Activated naive CD8-positive, alpha-beta T cell treated with anti-CD3 and anti-CD28 coated beads, Interleukin-2, amount 10 ng/mL, durations not matched to agents 7 days and 5 days (primary cell): ENCODE data around the gene VIM. TPM values are rescaled to one million over a fixed set of nuclear protein-coding genes. Genes with fewer than 3 reads are reported as not detected.

Experiments used
- ATAC-seq: fragments of 150-1000 bp; cut with Tn5 transposase; one replicate; pipeline ENCODE4 v1.10.0; 2021; ENCODE audit warnings: low read depth, moderate library complexity
- POLR2A ChIA-PET: fragments of 350-600 bp; sonication (Branson Sonifier 250); formaldehyde crosslinking; loops from one replicate; lab custom pipeline; 2021; ENCODE audit warnings: antibody characterized with exemption; lab: Charles Lee
- DNase-seq: peaks from one replicate; pipeline ENCODE4 v3.0.0; 2021
- H3K27ac Mint-ChIP-seq: one replicate; pipeline ENCODE4 v1.8.0; 2022; ENCODE audit warnings: mild to moderate bottlenecking, mixed read lengths
- H3K27me3 Mint-ChIP-seq: one replicate; pipeline ENCODE4 v1.8.0; 2022; ENCODE audit warnings: mild to moderate bottlenecking, moderate library complexity, mixed read lengths
- H3K36me3 Mint-ChIP-seq: one replicate; pipeline ENCODE4 v1.8.0; 2021; ENCODE audit warnings: mild to moderate bottlenecking, mixed read lengths
- H3K4me1 Mint-ChIP-seq: one replicate; pipeline ENCODE4 v1.8.0; 2021; ENCODE audit warnings: mixed read lengths
- H3K4me3 Mint-ChIP-seq: one replicate; pipeline ENCODE4 v1.8.0; 2022; ENCODE audit warnings: mild to moderate bottlenecking, moderate library complexity, mixed read lengths
- H3K9me3 Mint-ChIP-seq: one replicate; pipeline ENCODE4 v1.8.0; 2021; ENCODE audit warnings: mixed read lengths
- total RNA-seq, 2 experiments: library from RNA; stranded (reverse); gene quantifications; one replicate each; pipeline ENCODE4 v1.2.3, GENCODE V29; 2021

The VIM gene
- total RNA-seq, 2 experiments from 2014 or later = 1,681 to 1,738 TPM

GRCh38 chr10:17200001-17200911 is 27.8 kb upstream of the VIM start:
- H3K36me3 Mint-ChIP-seq = peaks cover 5% of the 10 kb centered on the region
- POLR2A ChIA-PET = interaction anchor here (0.8 to 11.1 kb wide), 13 partner anchors 11 to 383 kb away, joined by 3 to 337 read pairs (median 7); partner anchors contain the start of genes RSU1 and VIM
- DNase-seq = no peak
- H3K27me3 Mint-ChIP-seq = no peaks in the 10 kb centered on the region
- peak overlapping the region; percentile 84 for H3K27ac Mint-ChIP-seq
- H3K4me3 Mint-ChIP-seq = peak overlapping the region; percentile 91
- ATAC-seq = no peak
- H3K9me3 Mint-ChIP-seq = peaks cover under 1% of the 10 kb centered on the region
- H3K4me1 Mint-ChIP-seq = peaks cover 36% of the 10 kb centered on the region

- H3K4me3 Mint-ChIP-seq = peak within 1 kb of the TSS; percentile 91
- H3K27me3 Mint-ChIP-seq = no peaks in the 10 kb centered on the region
- H3K36me3 Mint-ChIP-seq = peaks cover 2% of the 10 kb centered on the region
- POLR2A ChIA-PET = interaction anchor here (0.8 to 11.1 kb wide), 18 partner anchors 10 to 384 kb away, joined by 3 to 337 read pairs (median 6); partner anchors contain the start of genes RSU1 and VIM
- peaks cover 44% of the 10 kb centered on the region for H3K4me1 Mint-ChIP-seq
- peak within 1 kb of the TSS; percentile 84 for H3K27ac Mint-ChIP-seq
- no peaks in the 10 kb centered on the region for H3K9me3 Mint-ChIP-seq
- DNase-seq = peak; percentile 86
- ATAC-seq = peak; percentile 93
Measured at GRCh38 chr10:17200912-17201793, 26.9 kb upstream of the VIM start, which contains the start of gene TRDMT1. Gene TRDMT1, minus strand, starts transcription at chr10:17201672. Its CDS starts 38 bp downstream, at chr10:17201634.

DNA sequence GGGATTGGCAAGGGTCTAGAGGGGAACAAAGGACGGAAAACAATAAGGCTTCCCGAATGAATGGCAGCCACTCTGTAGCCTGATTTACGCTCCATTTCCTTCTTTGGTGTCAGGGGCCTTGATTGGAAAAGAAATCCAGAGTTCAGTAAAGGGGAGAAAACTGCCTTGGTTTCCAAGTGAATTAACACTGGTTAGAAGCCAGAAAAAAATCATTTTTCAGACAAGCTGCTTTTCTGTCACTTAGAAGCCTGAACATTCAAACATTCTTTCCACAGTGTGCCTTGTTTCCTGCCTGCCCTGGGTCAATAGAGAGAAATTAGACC is 26.3 kb upstream of the VIM start:
- H3K27me3 Mint-ChIP-seq = no peaks in the 10 kb centered on the region
- POLR2A ChIA-PET = interaction anchor here (0.9 to 11.1 kb wide), 13 partner anchors 10 to 384 kb away, joined by 3 to 337 read pairs (median 6); partner anchors contain the start of genes RSU1 and VIM
- H3K36me3 Mint-ChIP-seq = no peaks in the 10 kb centered on the region
- ATAC-seq (no peak), DNase-seq (no peak)
- peak overlapping the region; percentile 91 for H3K4me3 Mint-ChIP-seq
- H3K9me3 Mint-ChIP-seq = no peaks in the 10 kb centered on the region
- H3K4me1 Mint-ChIP-seq = peaks cover 45% of the 10 kb centered on the region
- peak overlapping the region; percentile 84 for H3K27ac Mint-ChIP-seq

GRCh38 chr10:17202506-17202905 is 25.5 kb upstream of the VIM start:
- no peaks in the 10 kb centered on the region for H3K9me3 Mint-ChIP-seq
- DNase-seq (no peak), ATAC-seq (no peak)
- no peak overlapping the region for H3K27ac Mint-ChIP-seq
- no peak overlapping the region for H3K4me3 Mint-ChIP-seq
- POLR2A ChIA-PET = interaction anchor here (0.8 to 11.1 kb wide), 3 partner anchors 13 to 311 kb away, joined by 3 to 337 read pairs (median 14); partner anchors contain the start of gene VIM
- no peaks in the 10 kb centered on the region for H3K36me3 Mint-ChIP-seq
- H3K27me3 Mint-ChIP-seq = no peaks in the 10 kb centered on the region
- H3K4me1 Mint-ChIP-seq = peaks cover 51% of the 10 kb centered on the region

DNA sequence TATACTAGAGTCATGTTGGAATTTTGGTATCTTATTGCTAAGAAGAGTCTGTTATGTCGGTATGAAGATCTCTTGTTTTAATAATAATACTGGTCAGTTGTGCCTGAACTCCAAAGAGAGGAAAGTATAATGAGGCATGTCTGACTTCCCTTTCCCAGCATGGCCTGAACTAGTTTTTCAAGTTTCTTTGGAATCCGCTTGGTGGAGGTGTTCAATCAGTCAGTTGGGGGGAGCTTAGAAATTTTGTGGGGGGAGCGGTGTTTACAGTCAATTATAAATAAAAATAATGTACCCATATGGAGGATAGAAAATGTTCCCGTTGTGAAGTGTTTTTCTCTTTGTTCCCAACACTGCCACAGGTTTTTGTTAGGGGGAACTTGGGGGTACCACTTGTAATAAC is 25.0 kb upstream of the VIM start:
- H3K4me1 Mint-ChIP-seq = peaks cover 51% of the 10 kb centered on the region
- POLR2A ChIA-PET = interaction anchor here (0.6 to 11.1 kb wide), 4 partner anchors 12 to 312 kb away, joined by 3 to 337 read pairs (median 8); partner anchors contain the start of gene VIM
- no peaks in the 10 kb centered on the region for H3K36me3 Mint-ChIP-seq
- H3K4me3 Mint-ChIP-seq = no peak overlapping the region
- H3K27ac Mint-ChIP-seq = no peak overlapping the region
- H3K27me3 Mint-ChIP-seq = no peaks in the 10 kb centered on the region
- no peak for ATAC-seq
- H3K9me3 Mint-ChIP-seq = no peaks in the 10 kb centered on the region
- no peak for DNase-seq

DNA sequence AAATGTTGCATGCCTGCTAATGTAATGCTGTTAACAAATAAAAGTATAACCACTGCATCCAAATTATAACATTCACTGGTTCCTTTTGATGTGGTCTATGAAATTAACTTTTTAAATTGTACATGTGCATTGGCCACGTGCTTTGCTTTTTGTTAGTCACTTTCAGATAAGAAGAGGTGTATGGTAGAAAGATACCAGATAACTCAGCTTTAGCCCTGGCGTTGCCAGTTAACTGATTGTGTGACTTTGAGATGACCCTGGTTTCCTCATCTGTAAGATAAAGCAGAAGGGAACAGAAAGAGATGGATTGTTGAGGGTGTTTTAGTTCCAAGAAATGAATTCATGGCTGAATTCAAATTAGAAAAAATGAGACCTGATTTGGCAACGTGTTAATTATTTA is 24.6 kb upstream of the VIM start:
- DNase-seq = no peak
- H3K9me3 Mint-ChIP-seq = no peaks in the 10 kb centered on the region
- POLR2A ChIA-PET = interaction anchor here (0.6 to 11.1 kb wide), 2 partner anchors 13 to 25 kb away, joined by 3 to 337 read pairs; partner anchors contain the start of gene VIM
- peaks cover 52% of the 10 kb centered on the region for H3K4me1 Mint-ChIP-seq
- H3K27ac Mint-ChIP-seq = no peak overlapping the region
- ATAC-seq = no peak
- H3K4me3 Mint-ChIP-seq = no peak overlapping the region
- H3K36me3 Mint-ChIP-seq = no peaks in the 10 kb centered on the region
- no peaks in the 10 kb centered on the region for H3K27me3 Mint-ChIP-seq

DNA sequence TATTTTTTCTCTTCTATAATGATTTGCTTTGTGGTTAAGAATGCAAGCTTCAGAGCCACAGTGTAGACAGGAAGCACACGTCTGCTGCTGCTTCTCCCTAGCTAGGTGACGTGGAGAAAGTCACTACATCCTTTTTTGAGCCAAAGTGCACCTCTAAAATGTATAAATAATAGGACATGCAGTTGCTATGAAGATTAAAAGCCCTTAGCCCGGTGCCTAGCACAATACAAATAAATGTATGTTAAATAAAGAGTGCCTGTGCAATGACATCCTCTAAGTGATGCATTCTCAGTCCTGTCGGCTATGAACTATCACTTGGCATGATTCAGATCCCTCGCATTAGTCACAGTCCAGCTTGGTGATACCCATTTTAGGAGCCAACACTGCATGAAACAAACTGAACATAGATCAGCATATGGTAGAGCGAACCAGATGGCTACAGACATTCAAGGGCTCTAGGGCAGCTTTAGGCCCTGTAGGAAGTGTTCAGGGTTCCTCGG is 21.8 kb upstream of the VIM start:
- H3K36me3 Mint-ChIP-seq = no peaks in the 10 kb centered on the region
- peaks cover 47% of the 10 kb centered on the region for H3K4me1 Mint-ChIP-seq
- ATAC-seq (peak; percentile 70), DNase-seq (no peak)
- no peaks in the 10 kb centered on the region for H3K27me3 Mint-ChIP-seq
- H3K9me3 Mint-ChIP-seq = no peaks in the 10 kb centered on the region
- POLR2A ChIA-PET = interaction anchor here (0.7 to 11.1 kb wide), 8 partner anchors 10 to 389 kb away, joined by 3 to 337 read pairs (median 6); partner anchors contain the start of genes RSU1 and VIM
- peak overlapping the region; percentile 94 for H3K27ac Mint-ChIP-seq
- peak overlapping the region; percentile 68 for H3K4me3 Mint-ChIP-seq

DNA sequence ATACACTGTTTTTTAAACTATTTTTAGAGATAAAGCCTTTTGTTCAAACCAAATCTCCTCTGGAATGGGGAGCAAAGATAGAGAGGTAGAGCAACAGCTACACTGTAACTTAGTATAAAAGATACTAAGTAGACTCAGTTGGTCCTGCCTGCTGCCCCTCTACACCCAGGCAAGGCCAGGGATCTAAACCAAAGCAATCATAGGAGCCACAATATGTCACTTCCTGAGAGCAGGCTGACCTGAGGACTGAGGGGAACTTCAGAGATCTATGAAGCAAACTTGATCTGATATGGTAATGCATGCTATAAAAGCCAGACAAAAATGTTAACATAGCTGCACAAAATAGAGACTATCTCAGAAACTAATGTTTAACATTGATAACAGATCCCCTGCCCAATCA is 19.6 kb upstream of the VIM start:
- ATAC-seq (no peak), DNase-seq (no peak)
- Mint-ChIP-seq H3K27me3 (no peaks in the 10 kb centered on the region), H3K27ac (peak overlapping the region; percentile 66), H3K4me3 (peak overlapping the region; percentile 41), H3K4me1 (peaks cover 48% of the 10 kb centered on the region), H3K36me3 (peaks cover 5% of the 10 kb centered on the region), H3K9me3 (no peaks in the 10 kb centered on the region)
- POLR2A ChIA-PET = interaction anchor here (11.1 kb wide), 1 partner anchor 20 kb away, joined by 337 read pairs; the partner anchor contains the start of gene VIM

- no peak overlapping the region for H3K27ac Mint-ChIP-seq
Measured at GRCh38 chr10:17209302-17209701, 18.7 kb upstream of the VIM start.

GRCh38 chr10:17209881-17210280 is 18.2 kb upstream of the VIM start:
- POLR2A ChIA-PET = interaction anchor here (5.1 kb wide), 1 partner anchor 19 kb away, joined by 50 read pairs; the partner anchor contains the start of gene VIM

More at GRCh38 chr10:17209302-17209701, 18.7 kb upstream of the VIM start:
- Mint-ChIP-seq H3K4me3 (no peak overlapping the region), H3K4me1 (peaks cover 45% of the 10 kb centered on the region), H3K36me3 (peaks cover 5% of the 10 kb centered on the region), H3K27me3 (no peaks in the 10 kb centered on the region), H3K9me3 (no peaks in the 10 kb centered on the region)
- DNase-seq = no peak
- ATAC-seq = no peak
- POLR2A ChIA-PET = interaction anchor here (5.1 to 11.1 kb wide), 2 partner anchors 19 kb away, joined by 50 to 337 read pairs; partner anchors contain the start of gene VIM

DNA sequence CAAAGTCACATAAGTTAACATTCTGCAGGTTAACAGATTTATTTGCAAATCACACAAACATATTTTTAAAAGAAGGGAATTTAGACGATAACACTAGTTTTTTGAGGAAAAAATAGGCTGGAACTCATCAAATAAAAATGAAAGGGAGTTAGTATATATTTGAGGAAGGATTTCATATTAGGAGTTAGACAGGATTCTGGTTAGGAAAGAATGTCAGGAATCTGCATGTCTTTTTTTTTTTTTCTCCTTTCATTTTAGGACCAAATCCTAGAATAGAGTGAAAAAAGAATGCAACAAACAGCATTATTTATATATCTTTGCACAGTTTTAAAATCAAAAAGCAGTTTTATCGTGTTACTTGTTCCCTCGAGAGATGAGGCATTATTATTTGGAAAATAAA is 17.7 kb upstream of the VIM start:
- no peak for ATAC-seq
- Mint-ChIP-seq H3K27ac (no peak overlapping the region), H3K4me1 (peaks cover 46% of the 10 kb centered on the region), H3K9me3 (no peaks in the 10 kb centered on the region), H3K36me3 (peaks cover 10% of the 10 kb centered on the region), H3K4me3 (no peak overlapping the region), H3K27me3 (no peaks in the 10 kb centered on the region)
- POLR2A ChIA-PET = interaction anchor here (1.5 to 5.1 kb wide), 2 partner anchors 9 to 18 kb away, joined by 4 to 50 read pairs; partner anchors contain the start of genes TRDMT1 and VIM
- no peak for DNase-seq

More at GRCh38 chr10:17209881-17210280, 18.2 kb upstream of the VIM start:
- ATAC-seq = no peak
- Mint-ChIP-seq H3K4me1 (peaks cover 46% of the 10 kb centered on the region), H3K4me3 (no peak overlapping the region), H3K9me3 (no peaks in the 10 kb centered on the region), H3K27ac (no peak overlapping the region), H3K27me3 (no peaks in the 10 kb centered on the region), H3K36me3 (peaks cover 7% of the 10 kb centered on the region)
- no peak for DNase-seq

DNA sequence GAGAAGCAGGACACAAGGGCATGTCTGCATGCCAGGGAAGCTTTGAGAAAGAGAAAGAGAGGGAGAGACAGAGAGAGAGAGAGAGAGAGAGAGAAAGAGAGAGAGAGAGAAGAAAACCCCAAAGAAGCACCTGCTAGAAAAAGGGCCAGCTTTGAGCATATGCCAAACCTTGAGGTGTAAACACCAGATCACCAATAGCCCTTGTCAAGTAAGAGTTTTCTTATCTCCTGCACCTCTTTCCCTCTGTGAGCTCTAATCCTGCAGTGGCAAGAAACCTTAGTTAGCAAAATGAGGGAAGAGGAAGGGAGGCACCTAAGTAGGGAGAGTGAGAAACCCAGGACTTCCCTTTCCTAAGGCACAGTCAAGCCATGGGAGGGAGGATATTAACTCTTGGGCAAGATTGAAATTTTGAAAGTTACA is 15.2 kb upstream of the VIM start:
- peaks cover 41% of the 10 kb centered on the region for H3K4me1 Mint-ChIP-seq
- H3K27me3 Mint-ChIP-seq = no peaks in the 10 kb centered on the region
- H3K4me3 Mint-ChIP-seq = no peak overlapping the region
- ATAC-seq (no peak), DNase-seq (no peak)
- POLR2A ChIA-PET = interaction anchor here (1.8 to 5.1 kb wide), 3 partner anchors 12 to 190 kb away, joined by 5 to 50 read pairs (median 9); partner anchors contain the start of genes TRDMT1 and VIM
- H3K36me3 Mint-ChIP-seq = peaks cover 14% of the 10 kb centered on the region
- H3K27ac Mint-ChIP-seq = no peak overlapping the region
- H3K9me3 Mint-ChIP-seq = no peaks in the 10 kb centered on the region
